GM21723 (cell line): ENCODE data around the gene ZNF444.

Experiments
- ATAC-seq: cut with Tn5 transposase; IDR thresholded peaks from one replicate; pipeline ENCODE4 v1.9.1; 2021; ENCODE audit warnings: mild to moderate bottlenecking, moderate library complexity; ENCODE audit not compliant: unreplicated experiment

The ZNF444 gene

GRCh38 chr19:56121180-56122167 lies 19.6 kb upstream of the ZNF444 start, which contains the start of gene ZNF787:
Gene ZNF787, minus strand, starts transcription at chr19:56121295. Its CDS starts 18,078 bp downstream, at chr19:56103217.
- peak; percentile 77 for ATAC-seq

- no peak for ATAC-seq
Observed at GRCh38 chr19:56123266-56123891, 17.7 kb upstream of the ZNF444 start.

GRCh38 chr19:56124578-56124977 lies 16.5 kb upstream of the ZNF444 start:
- no peak for ATAC-seq

- no peak for ATAC-seq
Observed at GRCh38 chr19:56125806-56126590, 15.1 kb upstream of the ZNF444 start.

- ATAC-seq: no peak
Observed at GRCh38 chr19:56126983-56127780, 13.9 kb upstream of the ZNF444 start.

GRCh38 chr19:56130006-56130405 lies 11.1 kb upstream of the ZNF444 start:
- no peak for ATAC-seq

- ATAC-seq: no peak
Observed at GRCh38 chr19:56131651-56132050, 9.4 kb upstream of the ZNF444 start.

- no peak for ATAC-seq
Observed at GRCh38 chr19:56132316-56132822, 8.7 kb upstream of the ZNF444 start.

GRCh38 chr19:56133858-56134653 lies 7.0 kb upstream of the ZNF444 start:
- ATAC-seq: no peak

GRCh38 chr19:56134654-56134921 lies 6.5 kb upstream of the ZNF444 start:
- no peak for ATAC-seq

- no peak for ATAC-seq
Observed at GRCh38 chr19:56136362-56136761, 4.7 kb upstream of the ZNF444 start.

GRCh38 chr19:56137405-56137804 lies 3.7 kb upstream of the ZNF444 start:
- ATAC-seq: no peak

GRCh38 chr19:56138069-56138468 lies 3.0 kb upstream of the ZNF444 start:
- no peak for ATAC-seq

GRCh38 chr19:56139847-56140582 lies 1.1 kb upstream of the ZNF444 start:
- ATAC-seq: no peak

GRCh38 chr19:56141417-56141993 lies 418 bp downstream of the ZNF444 start:
- no peak for ATAC-seq

- no peak for ATAC-seq
Observed at GRCh38 chr19:56142087-56142787, 1.1 kb downstream of the ZNF444 start.

- ATAC-seq: no peak
Observed at GRCh38 chr19:56142897-56143434, 1.9 kb downstream of the ZNF444 start.

GRCh38 chr19:56144376-56144775 lies 3.3 kb downstream of the ZNF444 start:
- no peak for ATAC-seq
